ENCODE results near the gene COL6A3.

- TF ChIP-seq CTCF (IDR thresholded peaks at IDR 0.05) (no peak), POLR2A (IDR thresholded peaks at IDR 0.05) (no peak), POLR2AphosphoS5 (IDR thresholded peaks at IDR 0.05) (no peak)
These were observed 67.9 kb downstream of the COL6A3 start for GRCh38 chr2:237345891-237346640.

Data from sigmoid colon (tissue), 4 donors.